ENCODE measurements around the gene PNLIPRP2.

The PNLIPRP2 gene

GRCh38 chr10:116686632-116687031 lies 65.9 kb downstream of the PNLIPRP2 start:
- DNase-seq, result no peak

GRCh38 chr10:116687633-116688032 lies 66.9 kb downstream of the PNLIPRP2 start:
- no peak for DNase-seq

GRCh38 chr10:116688241-116688711 lies 67.5 kb downstream of the PNLIPRP2 start:
- no peak for DNase-seq

DNA sequence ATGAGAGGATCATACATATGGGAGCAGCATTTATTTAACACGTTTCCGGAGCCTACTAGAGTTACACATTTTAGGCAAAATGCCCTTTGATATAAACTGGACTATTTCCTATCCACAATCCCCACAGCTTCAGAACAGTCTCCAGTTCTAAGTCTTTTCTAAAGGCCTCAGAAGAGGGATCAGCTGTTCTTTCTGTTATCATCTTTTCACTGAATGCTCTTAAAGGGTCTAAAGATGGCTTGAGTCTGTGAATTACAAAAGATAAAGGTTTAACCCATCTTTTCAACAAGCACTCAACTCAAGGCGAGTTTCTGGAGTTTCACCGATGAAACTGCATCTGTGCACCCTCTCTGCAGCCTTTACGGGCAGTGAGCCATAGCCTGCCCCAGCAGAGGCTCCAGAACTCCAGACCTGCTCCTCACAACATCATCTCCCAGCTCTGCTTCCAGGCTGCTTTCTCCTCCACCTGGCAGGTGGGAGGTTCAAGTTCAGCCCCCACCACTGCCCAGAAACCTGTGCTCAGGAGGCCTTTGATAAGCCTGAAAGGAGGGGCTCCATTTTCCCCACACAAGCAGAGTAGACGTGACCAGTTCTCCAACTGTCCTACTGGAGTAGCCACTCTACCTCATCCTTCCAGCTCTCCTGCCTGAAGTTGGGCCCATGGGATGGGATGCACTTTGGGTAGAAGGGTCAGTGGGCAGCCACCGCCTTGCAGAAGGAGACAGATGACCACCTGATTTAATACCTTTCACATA lies 68.2 kb downstream of the PNLIPRP2 start:
- no peak for DNase-seq

DNA sequence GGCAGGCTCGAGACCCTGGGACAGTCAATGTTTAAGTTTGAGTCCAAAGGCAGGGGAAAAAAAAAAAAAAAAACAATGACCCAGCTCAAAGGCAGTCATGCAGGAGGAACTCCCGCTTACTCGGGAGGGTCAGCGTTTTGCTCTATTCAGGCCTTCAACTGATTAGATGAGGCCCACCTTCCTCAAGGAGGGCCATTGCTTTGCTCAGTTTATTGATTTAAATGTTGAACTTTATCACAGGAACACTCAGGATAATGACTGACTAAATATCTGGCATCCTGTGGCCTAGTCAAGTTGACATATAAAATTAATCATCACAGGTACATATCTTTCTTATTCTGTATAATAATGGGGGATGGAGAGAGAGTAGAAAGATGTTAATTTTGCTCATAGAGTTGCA lies 69.0 kb downstream of the PNLIPRP2 start:
- no peak for DNase-seq

DNA sequence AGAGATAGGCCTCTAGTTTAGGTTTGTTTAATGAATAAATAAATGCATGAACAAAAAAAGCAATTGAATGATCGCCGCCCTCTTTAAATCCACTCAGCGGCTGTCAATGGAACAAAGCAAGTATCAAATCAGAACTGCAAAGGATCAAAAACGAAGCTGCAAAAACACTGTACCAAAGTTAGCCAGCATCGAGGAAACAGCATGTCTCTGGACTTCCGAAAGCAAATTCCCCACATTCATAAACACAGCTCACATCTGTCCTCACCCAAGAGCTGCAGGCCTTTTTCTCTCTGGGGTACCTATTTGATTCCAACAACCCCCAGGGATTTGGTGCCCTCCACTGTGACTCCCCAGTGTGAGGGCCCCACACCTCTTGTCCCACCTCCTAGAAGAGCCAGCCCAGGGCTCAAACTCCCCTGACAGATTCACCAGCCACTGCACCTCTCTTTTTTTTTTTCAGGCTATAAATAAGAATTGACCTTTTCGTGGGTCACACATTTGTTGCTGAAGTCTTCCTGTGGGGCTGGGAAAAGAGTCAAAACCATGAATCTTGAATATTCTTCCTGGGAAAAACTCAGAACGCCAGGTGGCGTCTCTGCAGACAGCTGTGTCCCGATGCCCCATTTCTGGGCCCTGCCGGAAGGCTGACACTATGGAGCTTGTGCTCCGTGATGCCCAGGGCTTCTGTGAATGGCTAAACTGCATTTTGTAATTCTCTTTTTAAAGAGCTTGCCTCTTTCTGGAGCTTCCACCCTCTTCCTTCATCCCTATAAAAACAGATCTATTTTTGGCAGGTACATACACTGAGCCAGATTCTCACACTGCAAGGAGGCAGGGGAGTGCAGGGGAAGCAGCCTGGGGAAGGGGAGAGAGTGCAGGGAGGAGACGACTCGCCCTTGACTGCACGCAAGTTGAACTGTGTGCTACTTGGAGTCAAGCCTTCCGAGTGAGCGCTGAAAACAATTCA lies 69.9 kb downstream of the PNLIPRP2 start:
- no peak for DNase-seq

DNA sequence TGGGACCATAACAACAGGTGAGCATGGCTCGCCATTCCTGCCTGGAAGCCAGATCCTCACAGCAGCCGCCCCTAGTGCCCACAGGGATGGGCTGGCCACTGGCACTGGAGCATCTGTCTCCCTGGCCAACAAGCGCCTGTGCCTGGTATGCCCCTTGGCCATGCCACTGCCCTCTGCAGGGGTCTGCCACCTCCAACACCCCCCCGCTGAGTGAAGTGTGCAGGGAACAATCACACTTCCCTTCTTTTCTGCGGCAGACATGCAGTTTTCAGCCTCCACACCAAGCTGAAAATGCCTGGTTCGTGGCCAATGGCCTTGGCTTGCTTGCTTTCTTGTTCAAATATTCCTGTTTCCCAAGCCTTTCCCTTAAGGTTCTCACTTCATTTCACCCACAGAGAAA lies 70.9 kb downstream of the PNLIPRP2 start:
- no peak for DNase-seq

DNA sequence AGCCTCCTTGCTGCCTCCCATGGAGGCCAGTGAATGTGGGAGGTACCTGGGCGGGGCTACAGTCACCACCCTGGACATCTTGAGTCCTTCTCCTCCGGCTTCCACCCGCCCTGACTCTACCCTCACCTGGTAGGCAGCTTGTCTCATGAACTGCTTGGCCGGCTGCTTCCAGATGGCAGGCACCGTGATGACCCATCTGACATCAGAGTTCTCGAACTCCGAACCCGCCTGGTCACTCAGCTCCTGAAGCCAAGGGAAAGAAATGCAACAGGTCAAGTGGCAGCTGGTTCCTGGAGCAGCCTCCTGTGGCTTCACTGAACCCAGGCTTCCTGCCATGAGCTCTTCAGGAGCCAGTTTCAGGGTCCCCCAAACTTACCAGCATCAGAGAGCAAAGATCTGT lies 71.5 kb downstream of the PNLIPRP2 start:
- DNase-seq, result no peak

DNA sequence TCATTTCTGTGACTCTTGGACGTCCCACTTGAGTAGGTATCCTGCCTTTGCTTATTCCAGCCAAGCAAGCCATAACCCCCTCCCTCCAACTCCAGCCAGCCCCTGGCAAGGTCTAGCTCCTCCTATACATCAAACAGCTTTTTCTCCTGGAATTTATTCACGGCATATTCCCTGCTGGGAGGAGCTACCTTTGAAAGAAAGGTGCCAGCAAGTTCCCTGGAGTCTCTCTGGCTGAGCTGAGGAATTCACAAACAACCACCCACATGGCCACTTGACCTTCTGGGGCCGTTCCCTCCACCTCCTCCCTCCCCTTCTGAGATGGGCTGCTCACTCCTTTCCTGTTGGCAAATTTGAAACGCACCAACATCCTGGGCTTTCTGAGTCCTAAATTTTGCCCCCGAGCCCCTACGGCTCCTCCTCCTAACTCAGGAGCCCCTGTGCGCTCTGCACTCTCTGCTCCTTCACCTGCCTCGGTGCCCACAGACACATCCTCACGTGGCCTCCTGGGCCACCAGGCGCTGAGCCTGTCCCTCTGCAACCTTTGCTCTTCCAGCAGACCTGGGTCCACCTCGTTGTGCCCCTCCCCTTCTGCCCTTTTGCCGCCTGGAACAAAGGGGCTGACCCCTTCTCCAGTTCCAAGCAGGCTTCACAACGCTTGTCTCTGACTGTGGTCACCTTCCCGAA lies 73.6 kb downstream of the PNLIPRP2 start:
- no peak for DNase-seq
